Astrocyte (in vitro differentiated cells and primary cell): ENCODE results near the gene AP3S2.

ENCODE experiments used
- EZH2 ChIP-seq: IDR thresholded peaks from 2 replicates; pipeline ENCODE4 v1.6.1; 2012; ENCODE audit warnings: mild to moderate bottlenecking, low read length, inconsistent platforms; ENCODE audit not compliant: insufficient read depth
- TF ChIP-seq, protein P1 (sequence below): IDR thresholded peaks from 2 replicates; pipeline ENCODE4 v1.5.1; 2011; ENCODE audit warnings: low read depth, mild to moderate bottlenecking, inconsistent platforms, low read length, moderate library complexity; ENCODE audit not compliant: insufficient read depth

DNA sequence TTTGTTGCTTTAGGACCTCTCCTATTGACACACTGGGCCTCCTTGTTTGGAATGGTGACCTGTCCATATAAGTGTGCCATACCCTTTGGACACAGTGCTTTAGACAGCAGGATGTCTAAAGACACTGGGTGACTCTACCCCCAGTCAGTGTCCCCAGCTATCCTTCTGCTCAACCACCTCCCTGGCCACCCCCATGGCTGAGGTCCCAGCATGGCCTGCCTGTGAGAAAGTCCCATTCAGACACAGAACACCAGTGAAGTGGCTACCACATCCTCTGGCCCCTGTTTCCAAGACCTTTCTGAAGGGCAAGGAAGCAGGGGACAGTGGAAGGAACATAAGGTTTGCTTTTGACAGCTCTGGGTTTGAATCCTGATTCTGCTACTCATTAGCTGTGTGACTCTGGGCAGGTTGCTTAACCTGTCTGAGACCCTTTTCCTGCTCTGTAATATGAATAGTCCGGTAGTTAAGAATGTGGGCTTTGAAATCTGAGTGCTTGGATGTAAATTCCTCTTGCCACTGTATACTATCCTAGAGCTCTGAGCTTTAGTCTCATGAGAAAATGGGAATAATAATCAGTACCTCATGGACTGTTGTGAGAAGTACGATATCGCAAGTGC, 6.3 kb upstream of the AP3S2 start:
- TF ChIP-seq, protein P1, sequence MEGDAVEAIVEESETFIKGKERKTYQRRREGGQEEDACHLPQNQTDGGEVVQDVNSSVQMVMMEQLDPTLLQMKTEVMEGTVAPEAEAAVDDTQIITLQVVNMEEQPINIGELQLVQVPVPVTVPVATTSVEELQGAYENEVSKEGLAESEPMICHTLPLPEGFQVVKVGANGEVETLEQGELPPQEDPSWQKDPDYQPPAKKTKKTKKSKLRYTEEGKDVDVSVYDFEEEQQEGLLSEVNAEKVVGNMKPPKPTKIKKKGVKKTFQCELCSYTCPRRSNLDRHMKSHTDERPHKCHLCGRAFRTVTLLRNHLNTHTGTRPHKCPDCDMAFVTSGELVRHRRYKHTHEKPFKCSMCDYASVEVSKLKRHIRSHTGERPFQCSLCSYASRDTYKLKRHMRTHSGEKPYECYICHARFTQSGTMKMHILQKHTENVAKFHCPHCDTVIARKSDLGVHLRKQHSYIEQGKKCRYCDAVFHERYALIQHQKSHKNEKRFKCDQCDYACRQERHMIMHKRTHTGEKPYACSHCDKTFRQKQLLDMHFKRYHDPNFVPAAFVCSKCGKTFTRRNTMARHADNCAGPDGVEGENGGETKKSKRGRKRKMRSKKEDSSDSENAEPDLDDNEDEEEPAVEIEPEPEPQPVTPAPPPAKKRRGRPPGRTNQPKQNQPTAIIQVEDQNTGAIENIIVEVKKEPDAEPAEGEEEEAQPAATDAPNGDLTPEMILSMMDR, result no peak
- no peak for TF ChIP-seq EZH2
